K562 (cell line): ENCODE measurements around the gene DRC1. TPM values are rescaled to one million over a fixed set of nuclear protein-coding genes. Genes with fewer than 3 reads are reported as not detected.

Experiments
- JUNB ChIP-seq: fragments of 450-650 bp; formaldehyde crosslinking; conservative IDR thresholded peaks from 2 replicates; pipeline ENCODE4 v1.4.0; 2020; ENCODE audit warnings: mild to moderate bottlenecking
- ZBTB7A ChIP-seq: IDR thresholded peaks from 2 replicates; pipeline ENCODE4 v1.6.1; 2011; ENCODE audit warnings: low read depth, mild to moderate bottlenecking, low read length, moderate library complexity, borderline replicate concordance; ENCODE audit not compliant: control insufficient read depth
- ZNF408 ChIP-seq: fragments of 250-450 bp; sonication (Bioruptor Pico); IDR thresholded peaks from 2 replicates; pipeline ENCODE4 v1.4.0; 2020; ENCODE audit warnings: low read depth, mild to moderate bottlenecking, moderate library complexity
- ZNF76 ChIP-seq: fragments of 250-450 bp; sonication (Bioruptor Pico); IDR thresholded peaks from 2 replicates; pipeline ENCODE4 v1.4.0; 2020; ENCODE audit warnings: mild to moderate bottlenecking, moderate library complexity, borderline replicate concordance
- polyA plus RNA-seq, 8 experiments: library from polyadenylated mRNA; depleted of rRNA in 4 of 8; stranded (reverse) in 5 of 8; unstranded in 3 of 8; fragments of >200 nt; fragmentation: Nextera tagmentation in 2 of 8; fragmentation: Illumina TruSeq in 1 of 8; extraction: Ambion mirVana in 2 of 8; extraction: Trizol in 1 of 8; gene quantifications; 2 replicates each; pipeline versions ENCODE4 v1.2.1 to v1.2.3, GENCODE V29; 2011 to 2014; ENCODE audit warnings: inconsistent platforms in 1 of 8, missing spikeins in 1 of 8
- total RNA-seq, 7 experiments: library from RNA; depleted of rRNA in 6 of 7; stranded (reverse); fragments of >200 nt in 6 of 7; fragmentation: Illumina TruSeq in 2 of 7; extraction: Trizol in 2 of 7; gene quantifications; 2 replicates each; pipeline versions ENCODE4 v1.2.1 to v1.2.3, GENCODE V29; 2011 to 2021; ENCODE audit warnings: low replicate concordance in 1 of 7
- TF ChIP-seq, protein P1 (sequence below), 2 experiments: fragments of 150-350 bp in 1 of 2; IDR thresholded peaks; 2 replicates each; pipeline ENCODE4 v1.6.1; 2012 to 2016; ENCODE audit warnings: low read depth in 2 of 2, low read length in 2 of 2, mild to moderate bottlenecking in 1 of 2, moderate library complexity in 1 of 2
- TF ChIP-seq, protein P2 (sequence below): fragments of 450-650 bp; formaldehyde crosslinking; IDR thresholded peaks from 2 replicates; pipeline ENCODE4 v1.4.0; 2020; ENCODE audit warnings: mild to moderate bottlenecking
- TF ChIP-seq, protein P3 (sequence below): fragments of 150-350 bp; conservative IDR thresholded peaks from 2 replicates; pipeline ENCODE4 v1.6.1; 2014; ENCODE audit warnings: low read length
- TF ChIP-seq, protein P4 (sequence below), 2 experiments: IDR thresholded peaks; 2 replicates each; pipeline ENCODE4 v1.6.1; 2011; ENCODE audit warnings: borderline replicate concordance in 1 of 2, control low read depth in 1 of 2, low read depth in 1 of 2, low read length in 1 of 2, mild to moderate bottlenecking in 1 of 2, mixed read lengths in 1 of 2, moderate library complexity in 1 of 2; ENCODE audit not compliant: insufficient read depth in 1 of 2, insufficient read length in 1 of 2, poor library complexity in 1 of 2, severe bottlenecking in 1 of 2; ENCODE audit errors: extremely low read depth in 1 of 2
- TF ChIP-seq, protein P5 (sequence below): fragments of 450-650 bp; IDR thresholded peaks from 2 replicates; pipeline ENCODE4 v1.6.1; 2017; ENCODE audit warnings: antibody characterized with exemption, mild to moderate bottlenecking

The DRC1 gene
- total and polyA plus RNA-seq, 9 of the 15 experiments (the other 6 are each of a cell fraction or from before 2014, with no cell fraction given) = 0.07 to 0.10 TPM; not detected in 7

DNA sequence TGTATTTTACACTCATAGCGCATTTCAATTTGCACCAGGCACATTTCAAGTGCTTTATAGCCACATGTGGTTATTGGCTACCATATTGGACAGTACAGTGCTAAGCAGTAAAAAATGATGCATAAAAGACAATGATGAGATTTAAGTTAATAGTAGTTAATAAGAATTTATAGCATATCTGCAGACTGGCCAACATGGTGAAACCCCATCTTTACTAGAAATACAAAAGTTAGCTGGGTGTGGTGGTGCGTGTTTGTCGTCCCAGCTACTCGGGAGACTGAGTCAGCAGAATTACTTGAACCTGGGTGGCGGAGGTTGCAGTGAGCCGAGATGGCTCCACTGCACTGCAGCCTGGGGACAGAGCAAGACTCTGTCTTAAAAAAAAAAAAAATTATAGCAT, 9.7 kb downstream of the DRC1 start (continued):
- TF ChIP-seq, protein P1, sequence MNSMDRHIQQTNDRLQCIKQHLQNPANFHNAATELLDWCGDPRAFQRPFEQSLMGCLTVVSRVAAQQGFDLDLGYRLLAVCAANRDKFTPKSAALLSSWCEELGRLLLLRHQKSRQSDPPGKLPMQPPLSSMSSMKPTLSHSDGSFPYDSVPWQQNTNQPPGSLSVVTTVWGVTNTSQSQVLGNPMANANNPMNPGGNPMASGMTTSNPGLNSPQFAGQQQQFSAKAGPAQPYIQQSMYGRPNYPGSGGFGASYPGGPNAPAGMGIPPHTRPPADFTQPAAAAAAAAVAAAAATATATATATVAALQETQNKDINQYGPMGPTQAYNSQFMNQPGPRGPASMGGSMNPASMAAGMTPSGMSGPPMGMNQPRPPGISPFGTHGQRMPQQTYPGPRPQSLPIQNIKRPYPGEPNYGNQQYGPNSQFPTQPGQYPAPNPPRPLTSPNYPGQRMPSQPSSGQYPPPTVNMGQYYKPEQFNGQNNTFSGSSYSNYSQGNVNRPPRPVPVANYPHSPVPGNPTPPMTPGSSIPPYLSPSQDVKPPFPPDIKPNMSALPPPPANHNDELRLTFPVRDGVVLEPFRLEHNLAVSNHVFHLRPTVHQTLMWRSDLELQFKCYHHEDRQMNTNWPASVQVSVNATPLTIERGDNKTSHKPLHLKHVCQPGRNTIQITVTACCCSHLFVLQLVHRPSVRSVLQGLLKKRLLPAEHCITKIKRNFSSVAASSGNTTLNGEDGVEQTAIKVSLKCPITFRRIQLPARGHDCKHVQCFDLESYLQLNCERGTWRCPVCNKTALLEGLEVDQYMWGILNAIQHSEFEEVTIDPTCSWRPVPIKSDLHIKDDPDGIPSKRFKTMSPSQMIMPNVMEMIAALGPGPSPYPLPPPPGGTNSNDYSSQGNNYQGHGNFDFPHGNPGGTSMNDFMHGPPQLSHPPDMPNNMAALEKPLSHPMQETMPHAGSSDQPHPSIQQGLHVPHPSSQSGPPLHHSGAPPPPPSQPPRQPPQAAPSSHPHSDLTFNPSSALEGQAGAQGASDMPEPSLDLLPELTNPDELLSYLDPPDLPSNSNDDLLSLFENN (IDR thresholded peaks at IDR 0.05; ENCODE audit: low read depth in 2 of 2, low read length in 2 of 2) = no peak
- TF ChIP-seq, protein P2, sequence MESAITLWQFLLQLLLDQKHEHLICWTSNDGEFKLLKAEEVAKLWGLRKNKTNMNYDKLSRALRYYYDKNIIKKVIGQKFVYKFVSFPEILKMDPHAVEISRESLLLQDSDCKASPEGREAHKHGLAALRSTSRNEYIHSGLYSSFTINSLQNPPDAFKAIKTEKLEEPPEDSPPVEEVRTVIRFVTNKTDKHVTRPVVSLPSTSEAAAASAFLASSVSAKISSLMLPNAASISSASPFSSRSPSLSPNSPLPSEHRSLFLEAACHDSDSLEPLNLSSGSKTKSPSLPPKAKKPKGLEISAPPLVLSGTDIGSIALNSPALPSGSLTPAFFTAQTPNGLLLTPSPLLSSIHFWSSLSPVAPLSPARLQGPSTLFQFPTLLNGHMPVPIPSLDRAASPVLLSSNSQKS = no peak
- TF ChIP-seq, protein P3, sequence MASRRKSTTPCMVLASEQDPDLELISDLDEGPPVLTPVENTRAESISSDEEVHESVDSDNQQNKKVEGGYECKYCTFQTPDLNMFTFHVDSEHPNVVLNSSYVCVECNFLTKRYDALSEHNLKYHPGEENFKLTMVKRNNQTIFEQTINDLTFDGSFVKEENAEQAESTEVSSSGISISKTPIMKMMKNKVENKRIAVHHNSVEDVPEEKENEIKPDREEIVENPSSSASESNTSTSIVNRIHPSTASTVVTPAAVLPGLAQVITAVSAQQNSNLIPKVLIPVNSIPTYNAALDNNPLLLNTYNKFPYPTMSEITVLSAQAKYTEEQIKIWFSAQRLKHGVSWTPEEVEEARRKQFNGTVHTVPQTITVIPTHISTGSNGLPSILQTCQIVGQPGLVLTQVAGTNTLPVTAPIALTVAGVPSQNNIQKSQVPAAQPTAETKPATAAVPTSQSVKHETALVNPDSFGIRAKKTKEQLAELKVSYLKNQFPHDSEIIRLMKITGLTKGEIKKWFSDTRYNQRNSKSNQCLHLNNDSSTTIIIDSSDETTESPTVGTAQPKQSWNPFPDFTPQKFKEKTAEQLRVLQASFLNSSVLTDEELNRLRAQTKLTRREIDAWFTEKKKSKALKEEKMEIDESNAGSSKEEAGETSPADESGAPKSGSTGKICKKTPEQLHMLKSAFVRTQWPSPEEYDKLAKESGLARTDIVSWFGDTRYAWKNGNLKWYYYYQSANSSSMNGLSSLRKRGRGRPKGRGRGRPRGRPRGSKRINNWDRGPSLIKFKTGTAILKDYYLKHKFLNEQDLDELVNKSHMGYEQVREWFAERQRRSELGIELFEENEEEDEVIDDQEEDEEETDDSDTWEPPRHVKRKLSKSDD = no peak
- TF ChIP-seq ZNF408 (no peak), ZBTB7A (no peak), ZNF76 (CRISPR knock-in tag) (peak; percentile 15; the same call in 1 of the 2 replicates), JUNB (CRISPR knock-in tag) (no peak)
- TF ChIP-seq, protein P4, sequence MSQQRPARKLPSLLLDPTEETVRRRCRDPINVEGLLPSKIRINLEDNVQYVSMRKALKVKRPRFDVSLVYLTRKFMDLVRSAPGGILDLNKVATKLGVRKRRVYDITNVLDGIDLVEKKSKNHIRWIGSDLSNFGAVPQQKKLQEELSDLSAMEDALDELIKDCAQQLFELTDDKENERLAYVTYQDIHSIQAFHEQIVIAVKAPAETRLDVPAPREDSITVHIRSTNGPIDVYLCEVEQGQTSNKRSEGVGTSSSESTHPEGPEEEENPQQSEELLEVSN (IDR thresholded peaks at IDR 0.05; ENCODE audit: borderline replicate concordance in 1 of 2, extremely low read depth in 1 of 2, insufficient read depth in 1 of 2, insufficient read length in 1 of 2, low read depth in 1 of 2, low read length in 1 of 2, poor library complexity in 1 of 2, severe bottlenecking in 1 of 2) = no peak
- TF ChIP-seq, protein P5, sequence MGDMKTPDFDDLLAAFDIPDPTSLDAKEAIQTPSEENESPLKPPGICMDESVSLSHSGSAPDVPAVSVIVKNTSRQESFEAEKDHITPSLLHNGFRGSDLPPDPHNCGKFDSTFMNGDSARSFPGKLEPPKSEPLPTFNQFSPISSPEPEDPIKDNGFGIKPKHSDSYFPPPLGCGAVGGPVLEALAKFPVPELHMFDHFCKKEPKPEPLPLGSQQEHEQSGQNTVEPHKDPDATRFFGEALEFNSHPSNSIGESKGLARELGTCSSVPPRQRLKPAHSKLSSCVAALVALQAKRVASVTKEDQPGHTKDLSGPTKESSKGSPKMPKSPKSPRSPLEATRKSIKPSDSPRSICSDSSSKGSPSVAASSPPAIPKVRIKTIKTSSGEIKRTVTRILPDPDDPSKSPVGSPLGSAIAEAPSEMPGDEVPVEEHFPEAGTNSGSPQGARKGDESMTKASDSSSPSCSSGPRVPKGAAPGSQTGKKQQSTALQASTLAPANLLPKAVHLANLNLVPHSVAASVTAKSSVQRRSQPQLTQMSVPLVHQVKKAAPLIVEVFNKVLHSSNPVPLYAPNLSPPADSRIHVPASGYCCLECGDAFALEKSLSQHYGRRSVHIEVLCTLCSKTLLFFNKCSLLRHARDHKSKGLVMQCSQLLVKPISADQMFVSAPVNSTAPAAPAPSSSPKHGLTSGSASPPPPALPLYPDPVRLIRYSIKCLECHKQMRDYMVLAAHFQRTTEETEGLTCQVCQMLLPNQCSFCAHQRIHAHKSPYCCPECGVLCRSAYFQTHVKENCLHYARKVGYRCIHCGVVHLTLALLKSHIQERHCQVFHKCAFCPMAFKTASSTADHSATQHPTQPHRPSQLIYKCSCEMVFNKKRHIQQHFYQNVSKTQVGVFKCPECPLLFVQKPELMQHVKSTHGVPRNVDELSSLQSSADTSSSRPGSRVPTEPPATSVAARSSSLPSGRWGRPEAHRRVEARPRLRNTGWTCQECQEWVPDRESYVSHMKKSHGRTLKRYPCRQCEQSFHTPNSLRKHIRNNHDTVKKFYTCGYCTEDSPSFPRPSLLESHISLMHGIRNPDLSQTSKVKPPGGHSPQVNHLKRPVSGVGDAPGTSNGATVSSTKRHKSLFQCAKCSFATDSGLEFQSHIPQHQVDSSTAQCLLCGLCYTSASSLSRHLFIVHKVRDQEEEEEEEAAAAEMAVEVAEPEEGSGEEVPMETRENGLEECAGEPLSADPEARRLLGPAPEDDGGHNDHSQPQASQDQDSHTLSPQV = peak; percentile 97
